Right renal pelvis (tissue), 4 donors: ENCODE measurements around the gene AQP10. TPM values are rescaled to one million over a fixed set of nuclear protein-coding genes. Genes with fewer than 3 reads are reported as not detected.
"Not testable (repeated sequence)": the region's sequence is repeated elsewhere in the genome, so short reads cannot be mapped to it uniquely, and the experiment has no call there.

Experiments used
- DNase-seq, 4 donors: peaks; one replicate each; pipeline ENCODE4 v3.0.0-alpha.2; 2013; ENCODE audit warnings: low read depth in 4 of 4, low spot score in 3 of 4, missing footprints in 1 of 4
- polyA plus RNA-seq, 4 donors: library from polyadenylated mRNA; unstranded; fragments of 120-200 nt; gene quantifications; one replicate each; pipeline ENCODE4 v1.2.1, GENCODE V29; 2013; ENCODE audit not compliant: insufficient read length in 4 of 4

AQP10 gene
- polyA plus RNA-seq, 4 donors = 0.10 to 0.37 TPM; not detected in 2

GRCh38 chr1:154342132-154342531, 21.2 kb downstream of the AQP10 start:
- DNase-seq = no peak

- no peak for DNase-seq
These were observed 22.1 kb downstream of the AQP10 start for GRCh38 chr1:154342836-154343472.

GRCh38 chr1:154344977-154345837, 24.3 kb downstream of the AQP10 start:
- DNase-seq = no peak

GRCh38 chr1:154346276-154346917, 25.5 kb downstream of the AQP10 start:
- no peak for DNase-seq

DNA sequence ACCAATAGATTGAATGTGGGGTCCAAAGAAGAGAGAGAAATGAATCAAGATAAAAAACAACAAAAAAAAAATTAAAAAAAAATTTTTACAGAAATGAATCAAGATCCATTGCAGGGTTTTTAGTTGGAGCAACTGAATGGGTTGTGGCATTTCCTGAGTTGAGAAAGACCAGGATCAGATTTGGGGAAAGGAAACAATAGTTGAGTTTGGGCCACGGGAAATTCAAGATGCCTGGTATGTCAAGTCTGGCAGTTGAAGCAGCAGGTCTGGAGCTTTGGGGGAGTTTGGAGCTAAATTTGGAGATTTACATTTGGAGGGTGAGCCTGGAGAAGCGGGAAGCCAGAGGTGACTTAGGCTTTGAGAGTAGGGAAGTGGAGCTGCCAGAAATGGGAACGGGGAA, 27.1 kb downstream of the AQP10 start:
- no peak for DNase-seq

DNA sequence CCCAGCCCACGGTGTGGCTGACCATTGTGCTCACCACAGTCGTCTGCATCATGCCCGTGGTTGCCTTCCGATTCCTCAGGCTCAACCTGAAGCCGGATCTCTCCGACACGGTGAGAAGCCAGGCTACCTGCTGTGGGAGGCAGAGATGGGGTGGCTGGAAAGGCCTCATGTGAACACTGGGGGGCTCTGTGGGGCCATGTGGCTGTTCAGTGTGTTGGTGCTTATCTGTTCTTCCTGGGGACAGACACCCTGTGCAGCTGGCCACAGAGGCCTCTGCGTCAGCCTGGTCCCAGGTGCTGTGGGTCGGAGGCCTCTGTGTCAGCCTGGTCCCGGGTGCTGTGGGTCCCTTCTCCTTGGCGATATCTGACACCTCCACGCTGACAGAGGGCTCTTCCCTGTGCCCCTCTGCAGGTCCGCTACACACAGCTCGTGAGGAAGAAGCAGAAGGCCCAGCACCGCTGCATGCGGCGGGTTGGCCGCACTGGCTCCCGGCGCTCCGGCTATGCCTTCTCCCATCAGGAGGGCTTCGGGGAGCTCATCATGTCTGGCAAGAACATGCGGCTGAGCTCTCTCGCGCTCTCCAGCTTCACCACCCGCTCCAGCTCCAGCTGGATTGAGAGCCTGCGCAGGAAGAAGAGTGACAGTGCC, 27.7 kb downstream of the AQP10 start:
- no peak for DNase-seq

DNA sequence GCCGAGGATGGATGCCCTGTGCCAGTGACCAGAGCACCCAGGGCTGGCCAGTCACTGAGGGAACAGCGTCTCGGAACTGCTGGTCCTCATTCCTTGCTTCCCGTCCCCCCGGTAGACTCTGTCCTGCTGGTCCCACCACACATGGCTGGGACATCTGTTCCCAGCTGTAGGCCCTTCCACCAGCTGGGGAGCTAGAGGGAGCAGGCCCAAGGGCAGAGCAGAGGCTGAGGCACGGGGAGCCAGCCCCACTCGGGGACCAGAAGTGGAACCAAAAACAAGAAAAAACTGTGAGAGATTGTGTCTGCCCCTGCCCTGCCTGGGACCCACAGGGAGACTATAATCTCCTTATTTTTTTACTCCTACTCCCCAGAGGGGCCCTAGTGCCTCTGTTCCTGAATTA, 28.2 kb downstream of the AQP10 start:
- no peak for DNase-seq

DNA sequence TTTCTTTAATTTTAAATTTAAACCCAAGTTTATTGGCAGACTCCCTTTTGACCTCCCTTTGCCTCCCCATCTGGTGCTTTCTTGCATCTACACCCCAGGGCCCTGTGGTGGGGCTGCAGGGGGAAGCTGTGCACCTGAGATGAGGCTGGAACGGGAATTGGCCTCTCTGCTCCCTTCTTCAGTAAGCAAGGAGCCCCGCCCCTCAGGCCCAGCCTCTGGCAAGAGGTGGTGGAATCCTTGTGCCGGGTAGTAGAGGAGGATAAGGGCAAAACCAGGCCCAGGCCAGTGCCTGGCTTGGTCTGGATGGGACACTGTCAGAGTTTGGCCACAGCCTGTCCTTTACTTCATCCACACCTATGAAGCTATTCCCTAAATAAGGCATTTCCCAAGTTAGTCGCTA, 29.5 kb downstream of the AQP10 start:
- DNase-seq = no peak

- no peak for DNase-seq
These were observed 30.6 kb downstream of the AQP10 start for GRCh38 chr1:154351363-154352068.

- no peak for DNase-seq
These were observed 31.3 kb downstream of the AQP10 start for GRCh38 chr1:154352245-154352580.

DNA sequence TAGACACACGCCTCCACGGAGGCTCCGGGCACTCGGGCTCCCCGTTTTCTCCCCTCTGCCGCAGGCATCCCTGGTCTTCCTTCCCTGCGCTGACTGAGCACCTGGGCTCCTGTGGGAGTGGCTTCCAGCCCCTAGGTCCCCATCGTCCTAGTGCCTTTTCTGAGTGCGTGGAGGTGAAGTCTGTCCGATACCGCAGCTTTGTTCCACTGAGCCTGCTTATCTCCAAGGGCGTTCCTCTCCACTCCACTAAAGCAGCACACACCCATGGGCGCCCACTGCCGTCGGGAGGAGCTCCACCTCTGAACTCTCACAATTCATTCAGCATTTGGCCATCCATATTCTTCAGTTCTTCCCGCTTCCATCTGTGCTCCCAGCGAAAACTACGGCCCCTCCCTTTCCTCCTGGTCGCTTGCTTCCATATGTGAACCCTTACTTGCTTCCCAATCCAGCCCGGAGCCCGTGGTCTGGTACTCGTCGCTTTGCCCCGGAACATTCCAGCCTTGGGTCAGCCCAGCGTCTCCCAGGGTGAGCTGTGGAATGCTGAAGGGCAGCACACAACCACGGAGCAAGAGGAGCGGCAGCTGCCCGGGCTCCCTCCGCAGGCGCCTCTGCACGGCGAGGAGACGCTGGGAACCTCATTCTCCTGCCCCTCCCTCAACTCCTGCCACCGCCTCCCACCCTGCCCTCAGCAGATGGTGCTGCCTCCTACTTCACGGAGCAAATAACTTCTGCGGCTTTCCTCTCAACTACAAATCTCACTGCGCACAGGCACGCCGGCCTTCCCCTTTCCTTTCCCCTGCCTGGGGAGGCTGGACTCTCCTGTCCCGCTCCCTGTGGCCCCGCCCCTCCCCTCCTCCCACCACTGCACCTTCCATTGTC, 31.9 kb downstream of the AQP10 start:
- no peak for DNase-seq

- no peak for DNase-seq
These were observed 32.6 kb downstream of the AQP10 start for GRCh38 chr1:154353460-154353904.

DNA sequence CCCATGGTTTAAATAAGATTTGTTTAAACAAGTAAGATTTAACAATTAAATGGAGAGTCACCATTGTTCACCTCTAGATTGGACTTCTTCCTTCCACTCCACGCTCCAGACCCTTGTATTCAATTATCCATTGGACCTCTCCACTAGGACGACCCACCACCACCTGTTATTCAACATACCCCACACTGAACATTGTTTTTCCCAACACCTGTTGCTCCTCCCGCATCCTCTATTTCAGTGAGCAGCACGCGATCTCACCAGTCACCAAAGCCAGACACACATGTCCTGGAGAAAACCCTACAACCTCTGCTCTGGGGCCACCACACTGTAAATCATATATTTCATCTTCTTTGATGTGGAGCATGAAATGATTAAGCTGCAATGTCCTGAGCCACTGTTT, 33.1 kb downstream of the AQP10 start:
- DNase-seq = no peak

DNA sequence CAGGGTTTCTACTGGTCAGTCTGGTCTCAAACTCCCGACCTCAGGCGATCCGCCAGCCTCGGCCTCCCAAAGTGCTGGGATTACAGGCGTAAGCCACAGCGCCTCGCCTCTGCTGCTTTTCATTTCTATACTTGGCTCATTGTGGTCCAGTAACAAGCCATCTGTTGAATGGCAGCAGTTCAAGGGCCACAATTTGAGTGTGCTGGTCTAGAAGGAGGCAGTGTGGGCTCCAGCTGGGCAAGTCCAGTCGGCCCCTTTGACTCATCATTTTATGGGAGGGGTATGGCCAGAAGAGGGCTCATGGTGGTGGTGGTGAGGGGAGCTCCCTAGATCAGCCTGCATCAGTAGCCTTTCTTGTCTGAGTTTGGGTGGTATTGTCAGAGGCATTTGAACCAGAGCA, 37.6 kb downstream of the AQP10 start:
- DNase-seq = no peak

DNA sequence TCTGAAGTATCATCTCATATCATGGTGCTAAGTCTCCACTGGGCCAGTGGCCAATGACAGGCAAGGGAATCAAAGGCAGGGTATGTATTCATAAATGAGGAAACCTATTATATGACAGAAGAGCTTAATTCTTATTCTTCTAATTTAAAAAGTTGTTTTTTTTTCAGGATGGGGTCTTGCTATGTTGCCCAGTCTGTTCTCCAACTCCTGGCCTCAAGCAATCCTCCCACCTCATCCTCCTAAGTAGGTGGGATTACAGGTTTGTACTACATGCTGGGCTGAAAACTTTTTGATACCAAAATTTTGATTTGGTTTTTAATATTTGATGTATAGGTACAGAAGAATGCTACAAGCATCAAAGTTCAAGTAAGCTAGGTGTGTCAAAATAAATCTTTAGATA, 39.4 kb downstream of the AQP10 start:
- DNase-seq = no peak

DNA sequence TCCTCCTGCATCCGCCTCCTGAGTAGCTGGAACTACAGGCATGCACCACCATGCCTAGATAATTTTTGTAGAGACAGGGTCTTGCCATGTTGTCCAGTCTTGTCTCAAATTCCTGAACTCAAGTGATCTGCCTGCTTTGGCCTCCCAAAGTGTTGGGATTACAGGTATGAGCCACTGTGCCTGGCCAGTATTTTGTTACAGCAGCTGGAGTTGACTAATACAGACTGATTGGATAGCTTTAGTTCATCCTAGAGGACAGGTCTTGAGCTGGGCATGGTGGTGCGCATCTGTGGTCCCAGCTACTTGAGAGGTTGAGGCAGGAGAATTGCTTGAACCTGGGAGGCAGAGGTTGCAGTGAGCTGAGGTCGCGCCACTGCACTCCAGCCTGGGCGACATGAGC, 40.0 kb downstream of the AQP10 start:
- not testable (repeated sequence) for DNase-seq

GRCh38 chr1:154361357-154361756, 40.5 kb downstream of the AQP10 start:
- DNase-seq = no peak

DNA sequence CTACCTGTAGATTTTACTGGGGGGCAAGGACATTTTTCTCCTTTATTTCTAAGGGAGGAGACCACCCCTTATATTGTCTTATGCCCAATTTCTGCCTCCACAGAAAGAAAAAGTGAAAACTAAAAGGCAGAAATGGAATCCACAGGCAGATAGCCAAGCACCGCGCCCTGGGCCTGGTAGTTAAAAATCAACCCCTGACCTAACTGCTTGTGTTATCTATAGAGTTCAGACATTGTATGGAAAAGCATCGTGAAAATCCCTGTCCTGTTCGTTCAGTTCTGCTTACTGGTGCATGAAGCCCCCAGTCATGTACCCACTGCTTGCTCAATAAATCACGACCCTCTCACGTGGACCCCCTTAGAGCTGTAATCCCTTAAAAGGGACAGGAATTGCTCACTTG, 50.5 kb downstream of the AQP10 start:
- no peak for DNase-seq

GRCh38 chr1:154373777-154374357, 53.0 kb downstream of the AQP10 start:
- not testable (repeated sequence) for DNase-seq
